Stimulated activated CD8-positive, alpha-beta memory T cell treated with anti-CD3 and anti-CD28 coated beads, Interleukin-12 subunit alpha, Interleukin-12 subunit beta, amount 100 ng/mL, for 24 hours (primary cell): ENCODE measurements around the gene MOK.
"Not testable (repeated sequence)": the region's sequence is repeated elsewhere in the genome, so short reads cannot be mapped to it uniquely, and the experiment has no call there.

Experiments
- DNase-seq: peaks from one replicate; pipeline ENCODE4 v3.0.0-alpha.2; 2020; ENCODE audit errors: extremely low read depth

The MOK gene

DNA sequence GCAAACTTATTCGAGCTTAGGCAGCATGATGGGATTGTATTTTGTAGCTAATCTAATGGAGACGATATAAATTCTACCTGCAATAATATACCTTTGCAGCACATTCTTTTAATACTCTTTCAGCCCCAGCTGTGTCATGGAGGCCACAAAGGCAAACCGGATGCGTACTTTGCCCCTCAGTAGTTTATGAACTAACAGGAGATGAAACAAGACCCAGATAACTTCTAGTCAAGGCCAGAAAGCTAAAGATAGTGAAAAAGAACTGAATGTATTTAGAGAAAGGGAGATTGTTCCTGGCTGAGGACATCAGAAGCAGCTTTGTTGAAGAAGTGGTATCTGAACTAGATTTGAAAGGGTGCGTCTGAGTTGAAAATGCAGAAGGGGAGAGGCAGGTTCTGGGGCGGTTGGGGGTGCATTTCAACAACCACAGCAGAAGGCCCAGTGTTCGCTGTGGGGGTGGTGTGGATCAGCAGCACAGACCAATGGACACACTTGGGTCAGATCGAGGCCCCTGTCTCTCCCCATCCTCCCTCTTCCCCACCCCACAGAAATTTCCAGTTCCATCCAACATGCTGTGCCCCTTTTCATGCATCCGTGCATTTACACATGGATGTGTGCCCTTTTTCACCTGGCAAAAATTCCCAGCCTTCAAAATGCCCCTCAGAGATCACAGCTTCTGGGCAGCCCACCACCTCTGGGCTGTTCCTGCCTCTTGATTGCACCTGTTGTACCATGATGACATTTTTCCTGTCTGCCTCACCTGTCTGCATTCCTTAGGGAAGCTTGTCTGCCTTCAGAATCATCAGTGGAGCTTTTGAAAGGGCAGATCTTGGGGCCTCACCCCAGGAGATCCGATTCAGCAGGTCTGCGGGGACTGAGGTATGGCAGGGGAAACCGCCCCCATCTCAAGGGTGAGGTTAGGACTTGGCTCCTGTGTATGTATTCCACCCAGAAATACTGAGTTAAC lies 16.8 kb upstream of the MOK start:
- DNase-seq: no peak

DNA sequence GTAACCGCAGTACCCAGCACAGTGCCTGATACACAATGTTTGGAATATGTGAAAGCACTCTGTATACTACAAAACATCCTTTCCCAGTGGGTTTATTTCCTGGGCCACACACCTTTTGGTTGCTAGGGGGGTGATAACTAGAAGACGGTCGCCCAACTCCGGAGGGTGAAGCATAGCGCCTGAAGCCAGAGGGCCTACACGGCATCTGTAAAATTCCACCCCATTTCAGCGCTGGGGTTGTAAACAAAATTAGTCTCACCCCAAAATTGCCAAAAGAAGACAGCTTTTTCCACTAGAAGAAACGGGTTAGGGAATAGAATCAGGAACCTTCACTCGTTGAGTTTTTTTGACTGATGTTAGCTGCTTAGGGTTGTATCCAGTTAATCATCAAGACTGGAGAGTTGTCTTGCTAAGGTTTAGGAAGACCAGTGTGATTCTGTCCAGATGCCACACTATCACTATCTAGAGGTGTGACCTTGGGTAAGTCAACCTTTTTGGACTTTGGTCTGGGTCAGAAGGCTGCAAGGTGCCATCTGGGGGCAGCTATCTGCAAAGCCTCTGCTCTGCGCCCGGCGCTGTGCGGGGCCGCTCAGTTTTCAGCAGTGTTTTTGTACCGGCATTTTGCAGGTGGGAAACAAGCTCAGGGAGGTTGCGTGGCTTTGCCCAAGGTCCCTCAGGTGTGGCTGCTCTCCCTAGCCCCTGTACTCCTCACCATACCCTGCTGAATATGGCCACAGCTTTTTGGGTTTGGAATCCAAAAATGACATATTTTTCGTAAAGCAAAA lies 15.9 kb upstream of the MOK start:
- DNase-seq: no peak

DNA sequence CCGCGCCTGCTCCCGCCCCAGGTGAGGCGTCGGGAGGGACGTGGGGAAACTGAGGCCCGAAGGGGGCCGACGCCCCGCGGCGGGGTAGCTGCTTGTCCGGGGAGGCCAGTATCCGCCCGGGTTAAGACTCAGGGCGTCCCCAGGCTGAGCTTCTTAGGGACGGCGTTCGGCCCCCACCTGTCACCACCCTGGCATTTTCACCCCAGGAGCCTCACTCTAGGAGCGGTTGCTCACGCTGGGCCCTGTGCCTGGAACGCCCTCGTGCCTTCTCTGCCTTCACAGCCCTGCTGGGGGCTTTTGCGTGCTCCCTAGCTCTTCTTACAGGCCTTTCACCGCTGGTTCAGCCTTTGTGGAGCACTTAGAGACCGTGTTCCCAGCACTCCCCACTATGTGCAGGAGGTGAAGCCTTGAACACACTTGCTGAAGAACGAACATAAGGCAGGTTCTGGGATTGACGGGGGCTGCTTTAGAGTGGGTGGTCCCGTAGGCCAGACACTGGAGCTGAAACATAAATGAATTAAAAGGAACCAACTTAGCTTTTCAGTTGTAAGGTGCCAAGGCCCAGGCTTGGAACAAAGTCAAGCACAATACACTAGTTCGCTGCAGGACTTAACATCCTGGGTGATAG lies 15.2 kb upstream of the MOK start:
- no peak for DNase-seq

DNA sequence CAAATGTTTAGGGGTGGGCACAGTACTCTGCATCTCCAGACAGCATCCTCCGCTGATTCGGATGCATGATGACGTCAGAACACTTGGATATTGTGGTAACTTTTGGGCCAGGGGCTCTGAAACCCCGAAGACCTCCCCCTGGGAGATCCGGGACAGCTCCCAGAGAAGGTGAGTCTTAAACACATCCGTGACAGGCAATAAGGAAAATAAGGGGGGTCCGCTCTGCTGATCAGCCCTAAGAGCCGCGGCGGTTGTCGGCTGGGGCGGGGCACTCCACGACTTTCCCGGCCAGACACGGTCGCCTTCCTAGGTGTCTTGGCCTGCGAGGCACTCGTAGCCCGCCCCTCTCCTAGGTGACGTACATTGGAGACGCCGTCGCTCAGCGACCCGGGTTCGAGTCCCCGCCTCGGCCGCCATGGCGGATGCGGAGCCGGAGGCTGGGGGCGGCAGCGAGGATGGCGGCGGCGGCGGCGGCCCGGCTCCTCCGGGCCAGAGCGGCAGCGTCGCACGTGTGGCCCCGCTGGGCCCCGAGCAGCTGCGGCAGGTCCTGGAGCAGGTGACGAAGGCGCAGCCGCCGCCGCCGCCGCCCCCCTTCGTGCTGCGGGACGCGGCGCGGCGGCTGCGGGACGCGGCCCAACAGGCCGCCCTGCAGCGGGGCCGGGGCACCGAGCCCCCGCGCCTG lies 14.5 kb upstream of the MOK start, which contains the start of gene ZNF839:
Gene ZNF839 (plus strand): TSS at position 396 of the 682 bp plus-strand sequence. CDS start 20 bp downstream, at position 416.
- peak; percentile 86 for DNase-seq

DNA sequence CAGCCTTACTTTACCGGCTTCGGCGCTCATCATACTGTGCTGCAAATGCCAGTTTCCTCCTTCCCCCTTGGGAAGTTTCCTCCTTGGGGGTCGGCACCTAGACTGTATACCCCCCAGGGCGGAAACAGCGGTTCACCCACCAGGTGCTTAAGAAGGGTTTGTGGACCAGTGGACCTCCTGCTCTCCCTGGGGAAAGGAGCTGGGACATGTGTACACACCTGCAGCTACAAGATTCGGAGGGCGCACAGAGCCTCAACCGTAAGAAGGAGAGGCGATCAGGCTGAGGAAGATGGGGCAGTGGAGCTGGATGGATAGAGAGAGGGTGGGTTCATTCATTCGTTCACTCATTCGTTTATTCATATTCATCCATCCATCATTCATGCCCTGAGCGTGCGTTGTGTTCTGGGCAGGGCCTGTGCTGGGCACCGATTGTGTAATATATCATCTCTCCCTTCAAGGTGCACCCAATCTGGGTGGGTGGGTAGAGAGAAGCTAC lies 13.9 kb upstream of the MOK start:
- no peak for DNase-seq

DNA sequence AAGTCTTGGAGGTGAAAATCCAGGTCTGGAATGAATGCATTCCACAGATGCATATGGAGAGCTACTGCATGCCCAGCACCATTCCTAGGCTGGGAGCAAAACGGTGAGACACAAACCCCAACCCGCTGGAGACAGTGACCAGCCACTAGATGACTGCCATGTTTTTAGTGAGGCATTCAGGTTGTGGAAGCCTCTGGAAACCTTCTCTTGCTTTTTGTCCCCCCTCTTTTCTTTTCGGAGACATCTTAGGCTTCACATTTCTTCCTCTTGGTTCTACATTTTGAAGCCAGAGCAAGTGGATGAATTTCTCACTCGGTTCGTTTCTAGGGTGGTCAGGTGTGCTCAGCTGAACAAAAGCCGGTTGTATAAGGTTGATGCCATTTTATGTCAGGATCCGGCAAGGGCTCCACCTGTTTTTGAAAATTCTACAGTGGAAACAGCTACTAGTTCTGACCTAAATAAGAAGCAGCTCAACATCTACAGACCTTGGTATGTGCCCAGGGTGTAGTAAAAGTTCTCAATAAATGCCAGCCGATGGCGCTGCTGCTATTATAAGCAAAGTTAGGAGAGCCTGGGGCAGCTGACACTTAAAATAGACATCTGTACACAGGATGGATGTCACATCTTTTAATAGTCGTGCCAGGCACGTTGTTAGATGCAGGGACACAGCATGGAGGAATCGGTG lies 12.7 kb upstream of the MOK start:
- no peak for DNase-seq

DNA sequence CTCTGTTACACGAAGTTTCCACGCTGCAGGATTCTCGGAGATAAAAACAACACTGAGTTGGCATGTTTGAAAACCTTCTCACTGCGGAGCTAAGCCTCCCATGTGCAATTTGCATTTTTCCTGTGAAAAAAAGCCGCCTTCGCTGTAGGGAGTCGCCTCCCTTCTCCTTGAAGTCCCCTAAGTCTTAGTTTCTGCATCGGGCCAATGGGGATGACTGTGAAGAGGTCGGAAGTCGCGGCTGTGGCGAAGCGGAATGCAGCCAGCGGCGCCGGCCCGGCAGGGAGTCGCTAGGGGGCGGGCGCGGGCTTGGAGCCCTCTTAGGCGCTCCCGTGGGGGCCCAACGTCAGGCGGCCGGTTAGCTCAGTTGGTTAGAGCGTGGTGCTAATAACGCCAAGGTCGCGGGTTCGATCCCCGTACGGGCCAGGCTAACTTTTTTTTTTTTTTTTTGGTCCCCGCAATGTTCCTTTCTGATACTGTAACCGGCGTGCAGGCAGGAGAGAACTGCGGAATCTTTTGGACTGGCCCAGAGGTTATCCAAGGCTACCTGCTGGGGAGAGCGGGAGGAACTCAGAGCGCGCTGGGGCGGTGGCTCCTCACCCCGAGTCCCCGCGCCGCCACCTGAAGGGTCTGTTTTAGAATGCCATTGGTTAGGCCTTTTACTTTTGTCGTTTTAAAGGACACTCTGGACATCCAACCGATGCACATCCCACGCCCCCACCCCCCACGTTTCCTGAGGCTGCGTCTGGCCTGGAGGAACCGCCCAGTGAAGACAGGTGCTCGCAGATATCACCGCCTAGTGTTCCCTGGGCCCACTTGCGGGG lies 12.0 kb upstream of the MOK start:
- peak; percentile 79 for DNase-seq

DNA sequence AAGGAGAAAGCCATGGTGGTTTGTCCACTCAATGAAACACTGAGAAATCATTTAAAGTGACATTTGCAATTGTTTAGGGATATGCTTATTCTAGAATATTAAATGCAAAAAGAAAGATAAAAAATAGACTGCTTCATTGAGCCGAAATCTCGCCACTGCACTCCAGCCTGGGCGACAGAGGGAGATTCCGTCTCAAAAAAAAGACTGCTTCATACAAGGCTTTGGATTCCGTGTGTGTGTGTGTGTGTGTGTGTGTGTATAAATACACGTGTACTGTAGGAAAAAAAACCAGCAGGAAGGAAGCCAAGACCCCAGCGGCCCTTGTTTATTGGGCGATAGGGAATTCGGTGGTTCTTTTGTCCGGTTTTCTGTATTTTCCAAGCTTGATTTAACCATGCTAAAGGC lies 11.4 kb upstream of the MOK start:
- DNase-seq: no peak

DNA sequence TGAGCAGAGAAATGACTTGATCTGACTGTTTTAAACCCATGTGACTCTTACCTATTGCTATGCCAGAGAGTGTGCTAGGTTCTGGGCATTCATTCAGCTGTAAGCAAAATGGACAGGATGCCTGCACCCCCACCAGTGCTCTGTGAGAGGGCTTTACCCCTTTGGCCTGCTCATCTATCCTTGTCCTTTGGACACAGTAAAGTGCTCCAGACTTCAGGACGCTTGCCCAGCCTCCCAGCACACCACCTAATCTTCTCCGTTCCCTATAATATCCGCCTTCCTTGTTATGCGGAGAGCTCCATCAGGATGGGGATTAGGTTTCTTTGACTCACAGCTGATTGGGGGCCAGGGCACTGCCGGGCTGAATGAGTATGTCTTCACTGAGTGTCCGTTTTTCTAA lies 10.2 kb upstream of the MOK start:
- DNase-seq: no peak

DNA sequence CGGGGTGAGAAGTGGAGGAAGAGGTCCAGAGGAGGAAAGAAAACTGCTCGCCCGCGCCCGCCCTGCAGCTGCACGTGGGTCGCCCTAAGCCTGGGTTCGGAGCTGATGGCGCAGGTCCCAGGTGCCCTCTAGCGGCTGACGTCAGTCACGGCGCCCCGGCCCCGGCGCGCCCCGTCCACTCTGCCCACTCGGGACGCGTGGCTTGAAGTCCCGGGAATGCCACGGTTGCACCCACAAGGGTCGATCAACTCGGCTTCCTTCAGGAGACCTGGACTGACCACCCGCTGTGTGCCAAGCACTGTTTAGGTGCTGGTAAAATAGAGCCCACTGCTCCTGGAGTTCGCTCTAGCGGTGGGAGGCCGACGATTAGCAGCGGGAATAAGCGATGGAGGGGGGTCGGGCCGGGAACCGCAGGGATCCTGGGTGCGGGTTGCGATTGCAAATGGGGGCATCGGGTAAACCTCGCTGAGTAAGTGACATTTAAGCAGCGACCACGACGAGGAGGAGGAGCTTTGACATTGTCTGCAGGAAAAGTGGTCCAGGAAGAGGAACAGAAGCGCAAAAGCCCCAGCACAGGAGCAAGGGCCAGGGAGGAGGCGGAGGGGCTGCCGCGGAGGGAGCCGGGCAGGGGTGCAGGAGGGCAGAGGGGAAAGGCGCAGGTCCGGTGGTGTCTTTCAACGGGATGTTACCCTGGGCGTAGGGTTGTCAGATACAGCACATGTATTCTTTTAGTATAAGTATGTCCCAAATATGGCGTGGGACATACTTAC lies 9.5 kb upstream of the MOK start:
- peak; percentile 54 for DNase-seq

DNA sequence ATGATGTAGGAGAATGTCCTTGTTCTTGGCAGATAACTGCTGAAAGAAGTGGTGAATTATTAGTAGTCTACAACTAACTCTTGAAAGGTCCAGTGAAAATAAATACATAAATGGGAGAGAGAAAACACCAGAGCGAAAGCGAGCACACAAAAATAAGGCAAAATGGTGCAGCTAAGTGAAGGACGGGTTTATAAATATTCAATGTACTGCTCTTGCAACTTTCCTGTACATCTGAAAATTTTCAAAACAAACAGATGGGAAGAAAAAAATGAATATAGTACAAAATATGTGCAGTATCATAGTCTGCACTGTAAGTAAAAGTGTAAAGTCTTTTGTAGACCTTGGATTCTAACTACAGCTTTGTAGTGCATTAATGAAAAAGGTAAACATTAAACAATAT lies 1.3 kb downstream of the MOK start:
- no peak for DNase-seq

DNA sequence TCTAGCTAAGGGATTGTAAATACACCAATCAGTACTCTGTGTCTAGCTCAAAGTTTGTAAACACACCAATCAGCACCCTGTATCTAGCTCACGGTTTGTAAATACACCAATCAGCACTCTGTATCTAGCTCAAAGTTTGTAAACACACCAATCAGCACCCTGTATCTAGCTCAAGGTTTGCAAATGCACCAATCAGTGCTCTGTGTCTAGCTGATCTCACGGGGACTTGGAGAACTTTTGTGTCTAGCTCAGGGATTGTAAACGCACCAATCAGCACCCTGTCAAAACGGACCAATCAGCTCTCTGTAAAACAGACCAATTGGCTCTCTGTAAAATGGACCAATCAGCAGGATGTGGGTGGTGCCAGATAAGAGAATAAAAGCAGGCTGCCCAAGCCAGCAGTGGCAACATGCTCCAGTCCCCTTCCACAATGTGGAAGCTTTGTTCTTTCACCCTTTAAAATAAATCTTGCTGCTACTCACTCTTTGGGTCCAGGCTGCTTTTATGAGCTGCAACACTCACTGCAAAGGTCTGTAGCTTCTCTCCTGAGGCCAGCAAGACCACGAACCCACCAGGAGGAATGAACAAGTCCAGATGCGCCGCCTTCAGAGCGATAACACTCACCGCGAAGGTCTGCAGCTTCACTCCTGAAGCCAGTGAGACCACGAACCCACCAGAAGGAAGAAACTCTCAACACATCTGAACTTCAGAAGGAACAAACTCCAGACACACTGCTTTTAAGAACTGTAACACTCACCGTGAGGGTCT lies 6.5 kb downstream of the MOK start:
- not testable (repeated sequence) for DNase-seq

DNA sequence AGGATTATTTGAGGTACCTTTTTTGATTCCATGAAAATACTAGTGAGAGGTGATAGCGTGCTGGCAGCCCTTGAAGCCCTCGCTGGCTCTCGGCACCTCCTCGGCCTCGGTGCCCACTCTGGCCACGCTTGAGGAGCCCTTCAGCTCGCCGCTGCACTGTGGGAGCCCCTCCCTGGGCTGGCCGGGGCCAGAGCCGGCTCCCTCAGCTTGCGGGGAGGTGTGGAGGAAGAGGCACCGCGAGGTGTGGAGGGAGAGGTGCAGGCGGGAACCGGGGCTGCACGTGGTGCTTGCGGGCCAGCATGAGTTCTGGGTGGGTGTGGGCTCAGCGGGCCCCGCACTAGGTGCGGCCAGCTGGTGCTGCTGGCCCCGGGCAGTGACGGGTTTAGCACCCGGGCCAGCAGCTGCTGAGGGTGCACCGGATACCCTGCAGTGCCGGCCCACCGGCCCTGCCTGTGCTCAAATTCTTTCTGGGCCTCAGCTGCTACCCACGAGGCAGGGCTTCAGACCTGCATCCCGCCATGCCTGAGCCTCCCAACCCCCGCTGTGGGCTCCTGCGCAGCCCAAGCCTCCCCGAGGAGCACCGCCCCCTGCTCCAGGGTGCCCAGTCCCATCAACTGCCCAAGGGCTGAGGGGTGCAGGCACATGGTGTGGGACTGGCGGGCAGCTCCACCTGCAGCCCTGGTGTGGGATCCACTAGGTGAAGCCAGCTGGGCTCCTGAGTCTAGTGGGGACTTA lies 7.4 kb downstream of the MOK start:
- no peak for DNase-seq

DNA sequence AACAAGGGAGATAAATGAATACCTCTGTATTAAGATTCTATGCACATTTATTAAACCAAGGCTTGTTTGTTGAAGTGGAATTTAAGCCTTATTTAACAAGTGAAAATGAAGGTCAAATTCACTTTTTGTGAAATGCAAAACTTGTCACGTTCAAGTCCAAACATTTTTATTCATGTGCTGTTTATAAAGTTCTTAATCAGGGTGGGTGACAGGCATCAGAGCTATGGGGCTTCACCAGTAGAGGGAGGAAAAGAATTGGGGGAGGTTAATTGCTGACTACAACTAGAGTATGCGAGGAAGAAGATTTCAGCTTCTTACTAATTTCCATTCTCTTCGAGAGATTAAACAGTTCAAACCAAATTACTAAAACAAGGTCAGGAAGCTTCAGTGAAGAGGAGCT lies 9.7 kb downstream of the MOK start:
- DNase-seq: no peak

DNA sequence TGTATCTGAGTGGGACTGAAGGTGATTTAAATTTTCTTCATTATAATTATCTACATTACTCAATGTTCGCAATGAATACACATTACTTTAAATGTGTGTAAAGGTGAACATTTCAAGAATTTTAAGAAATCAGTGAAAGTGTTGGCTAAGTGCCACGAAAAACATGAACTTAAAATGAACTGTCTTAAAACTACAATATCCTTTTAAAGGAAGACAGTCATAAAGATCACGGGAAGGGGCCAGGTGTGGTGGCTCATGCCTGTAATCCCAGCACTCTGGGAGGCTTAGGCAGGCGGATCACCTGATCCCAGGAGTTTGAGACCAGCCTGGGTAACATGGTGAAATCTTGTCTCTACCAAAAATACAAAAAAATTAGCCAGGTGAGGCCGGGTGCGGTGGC lies 11.2 kb downstream of the MOK start:
- DNase-seq: no peak

DNA sequence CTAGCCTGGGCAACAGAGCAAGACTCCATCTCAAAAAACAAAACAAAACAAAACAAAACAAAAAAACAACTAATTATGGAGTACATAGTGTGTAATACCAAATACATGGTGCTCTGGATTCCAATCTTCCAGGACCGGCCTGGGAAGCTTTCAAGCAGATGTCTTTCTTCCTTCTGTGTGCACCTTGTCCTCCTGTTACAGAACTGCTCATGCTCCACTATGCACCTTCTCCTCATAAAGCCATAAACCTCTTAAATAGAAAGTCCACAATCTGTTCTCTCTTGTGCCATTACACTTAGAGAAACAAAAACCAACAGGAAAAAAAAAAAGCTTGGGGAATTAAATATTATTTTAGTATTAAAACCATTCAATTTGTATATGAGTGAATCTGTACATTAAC lies 12.5 kb downstream of the MOK start:
- DNase-seq: no peak

DNA sequence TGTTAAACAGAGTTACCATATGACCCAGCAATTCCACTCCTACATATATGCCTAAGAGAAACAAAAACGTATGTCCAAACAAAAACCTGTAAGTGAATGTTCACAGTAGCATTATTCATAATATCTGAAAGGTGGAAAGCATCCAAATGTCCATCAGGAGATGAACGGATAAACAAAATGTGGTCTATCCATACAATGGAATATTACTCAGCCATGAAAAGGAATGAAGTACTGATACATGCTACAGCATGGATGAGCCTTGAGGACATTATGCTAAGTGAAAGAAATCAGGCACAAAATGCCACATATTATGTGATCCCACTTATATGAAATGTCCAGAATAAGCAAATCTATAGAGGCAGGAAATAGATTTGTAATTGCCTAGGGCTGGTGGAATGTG lies 16.8 kb downstream of the MOK start:
- no peak for DNase-seq

DNA sequence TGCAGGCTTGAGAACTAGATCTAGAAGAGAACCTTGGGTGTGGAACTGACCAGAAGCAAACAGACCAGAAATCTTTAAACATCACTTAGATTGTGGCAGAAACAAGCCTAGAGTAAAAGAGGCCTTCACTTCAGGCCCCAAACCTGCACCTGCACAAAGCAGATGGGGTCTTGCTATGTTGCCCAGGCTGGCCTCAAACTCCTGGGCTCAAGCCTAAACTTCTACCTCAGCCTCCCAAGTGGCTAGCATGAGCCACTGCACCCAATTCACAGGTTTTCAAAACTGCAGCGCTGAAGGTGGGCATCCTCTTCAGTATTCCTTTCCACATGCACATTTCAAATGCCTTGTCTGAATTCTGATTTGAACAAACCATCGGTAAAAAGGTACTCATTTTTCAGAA lies 19.9 kb downstream of the MOK start:
- DNase-seq: no peak
